H1 (cell line): ENCODE results near the gene ADCY1. TPM values are rescaled to one million over a fixed set of nuclear protein-coding genes. Genes with fewer than 3 reads are reported as not detected.

ENCODE experiments used
- CTCF ChIA-PET: fragments of 300-600 bp; sonication (Branson Sonifier 250); formaldehyde crosslinking; loops from one replicate; lab custom pipeline; 2021; ENCODE audit not compliant: partially characterized antibody; lab: Charles Lee
- POLR2A ChIA-PET: fragments of 300-600 bp; sonication (Branson Sonifier 250); formaldehyde crosslinking; loops from one replicate; lab custom pipeline; 2021; ENCODE audit warnings: inconsistent platforms; ENCODE audit not compliant: partially characterized antibody; lab: Charles Lee
- DNase-seq, 2 experiments: peaks; one replicate each; pipeline versions ENCODE4 v3.0.0 to v3.0.0-alpha.2; 2010 to 2022; ENCODE audit warnings: low spot score in 2 of 2, low read depth in 1 of 2, mixed read lengths in 1 of 2
- FAIRE-seq: peaks from 2 replicates; lab custom pipeline; 2011; peaks lifted over from hg19 to GRCh38; lab: Jason Lieb, UNC
- H2AFZ ChIP-seq: 2 replicates; pipeline ENCODE4 v1.8.1; 2012; ENCODE audit warnings: low read length, inconsistent platforms
- H2AK5ac ChIP-seq: 2 replicates; pipeline ENCODE4 v1.6.1; 2013; ENCODE audit warnings: low read depth, low read length
- H2BK120ac ChIP-seq: replicated peaks from 2 replicates; pipeline ENCODE3; 2013; ENCODE audit warnings: low read depth, low read length, inconsistent platforms
- H2BK12ac ChIP-seq: 2 replicates; pipeline ENCODE4 v1.6.1; 2013; ENCODE audit warnings: low read depth, low read length
- H2BK15ac ChIP-seq: 2 replicates; pipeline ENCODE4 v1.6.1; 2013; ENCODE audit warnings: low read length
- H2BK20ac ChIP-seq: 2 replicates; pipeline ENCODE4 v1.6.1; 2013; ENCODE audit warnings: low read length
- H2BK5ac ChIP-seq: 2 replicates; pipeline ENCODE4 v1.6.1; 2013; ENCODE audit warnings: low read depth, low read length
- H3K14ac ChIP-seq: 2 replicates; pipeline ENCODE4 v1.6.1; 2013; ENCODE audit warnings: inconsistent platforms; ENCODE audit not compliant: insufficient read length
- H3K18ac ChIP-seq: 2 replicates; pipeline ENCODE4 v1.6.1; 2013; ENCODE audit warnings: low read length; ENCODE audit errors: extremely low read depth
- H3K23ac ChIP-seq: 2 replicates; pipeline ENCODE4 v1.6.1; 2013; ENCODE audit warnings: inconsistent platforms; ENCODE audit not compliant: insufficient read length
- H3K23me2 ChIP-seq: 2 replicates; pipeline ENCODE4 v1.6.1; 2013; ENCODE audit warnings: low read depth, low read length
- H3K27ac ChIP-seq: 2 replicates; pipeline ENCODE4 v1.6.1; 2011; ENCODE audit warnings: low read depth, low read length, inconsistent platforms
- H3K27me3 ChIP-seq, 4 experiments: replicated peaks in 1 of 4; 1 replicate in 1 of 4; 2 replicates in 3 of 4; pipeline versions ENCODE4 v1.6.1 to v1.8.1; 2011 to 2013; ENCODE audit warnings: low read length in 3 of 4, mild to moderate bottlenecking in 3 of 4, inconsistent platforms in 2 of 4, mixed read lengths in 2 of 4, moderate library complexity in 1 of 4; ENCODE audit not compliant: control insufficient read depth in 3 of 4, insufficient read depth in 3 of 4; ENCODE audit errors: extremely low read depth in 1 of 4
- H3K36me3 ChIP-seq, 4 experiments: 2 replicates each; pipeline versions ENCODE4 v1.6.1 to v1.8.1; 2011 to 2013; ENCODE audit warnings: mild to moderate bottlenecking in 4 of 4, low read length in 3 of 4, moderate library complexity in 2 of 4, control low read depth in 1 of 4, inconsistent platforms in 1 of 4; ENCODE audit not compliant: insufficient read depth in 4 of 4, control insufficient read depth in 2 of 4
- H3K4ac ChIP-seq: replicated peaks from 2 replicates; pipeline ENCODE3; 2013; ENCODE audit warnings: low read length, low read depth, mixed read lengths, inconsistent platforms; ENCODE audit not compliant: insufficient read length
- H3K4me1 ChIP-seq, 4 experiments: replicated peaks in 1 of 4; 1 replicate in 1 of 4; 2 replicates in 3 of 4; pipeline versions ENCODE4 v1.6.1 to v1.8.1; 2011 to 2013; ENCODE audit warnings: low read length in 3 of 4, inconsistent platforms in 2 of 4, mixed read lengths in 1 of 4; ENCODE audit not compliant: insufficient read depth in 4 of 4, control insufficient read depth in 3 of 4
- H3K4me2 ChIP-seq, 2 experiments: 2 replicates each; pipeline versions ENCODE4 v1.6.1 to v1.8.1; 2011 to 2013; ENCODE audit warnings: low read depth in 2 of 2, low read length in 2 of 2, control low read depth in 1 of 2, inconsistent platforms in 1 of 2, mild to moderate bottlenecking in 1 of 2; ENCODE audit not compliant: insufficient read depth in 1 of 2
- H3K4me3 ChIP-seq, 4 experiments: fragments of 200-600, 300-600 bp in 1 of 4; sonication (generic), shearing (Covaris generic), sonication (Bioruptor Twin) in 1 of 4; 2 replicates each; pipeline versions ENCODE4 v1.5.1 to v1.8.1; 2011 to 2016; ENCODE audit warnings: low read length in 4 of 4, low read depth in 3 of 4, control low read depth in 2 of 4, inconsistent platforms in 2 of 4, mild to moderate bottlenecking in 2 of 4, mixed read lengths in 1 of 4, moderate library complexity in 1 of 4; ENCODE audit not compliant: insufficient read depth in 2 of 4; ENCODE audit errors: extremely low read depth in 1 of 4
- H3K56ac ChIP-seq: replicated peaks from 2 replicates; pipeline ENCODE3; 2013; ENCODE audit warnings: low read depth, mild to moderate bottlenecking, mixed read lengths, low read length, inconsistent platforms; ENCODE audit not compliant: insufficient read length
- H3K79me1 ChIP-seq: 2 replicates; pipeline ENCODE4 v1.6.1; 2013; ENCODE audit warnings: low read depth, low read length, control low read depth
- H3K79me2 ChIP-seq, 2 experiments: 2 replicates each; pipeline versions ENCODE4 v1.6.1 to v1.8.1; 2012 to 2013; ENCODE audit warnings: low read length in 2 of 2, mild to moderate bottlenecking in 2 of 2, inconsistent platforms in 1 of 2; ENCODE audit not compliant: insufficient read depth in 2 of 2, control insufficient read depth in 1 of 2
- H3K9ac ChIP-seq, 4 experiments: replicated peaks in 1 of 4; 1 replicate in 1 of 4; 2 replicates in 3 of 4; pipeline versions ENCODE4 v1.6.1 to v1.8.1; 2011 to 2013; ENCODE audit warnings: low read depth in 3 of 4, low read length in 3 of 4, control low read depth in 2 of 4, mild to moderate bottlenecking in 2 of 4, moderate library complexity in 2 of 4, inconsistent platforms in 1 of 4; ENCODE audit errors: extremely low read depth in 1 of 4
- H3K9me3 ChIP-seq, 2 experiments: 2 replicates each; pipeline versions ENCODE4 v1.6.1 to v1.8.1; 2012 to 2013; ENCODE audit warnings: mild to moderate bottlenecking in 2 of 2, moderate library complexity in 2 of 2, control low read depth in 1 of 2, inconsistent platforms in 1 of 2, low read depth in 1 of 2, low read length in 1 of 2, mixed read lengths in 1 of 2; ENCODE audit not compliant: insufficient read depth in 2 of 2
- H4K20me1 ChIP-seq, 2 experiments: replicated peaks in 1 of 2; 2 replicates each; pipeline versions ENCODE3 to v1.8.1; 2011 to 2013; ENCODE audit warnings: inconsistent platforms in 2 of 2, low read length in 2 of 2, mild to moderate bottlenecking in 1 of 2; ENCODE audit not compliant: insufficient read depth in 2 of 2, control insufficient read depth in 1 of 2
- H4K5ac ChIP-seq: 2 replicates; pipeline ENCODE4 v1.6.1; 2013; ENCODE audit warnings: low read length, low read depth, mixed read lengths, inconsistent platforms; ENCODE audit not compliant: insufficient read length
- H4K8ac ChIP-seq: 2 replicates; pipeline ENCODE4 v1.8.0; 2013; ENCODE audit warnings: mild to moderate bottlenecking, moderate library complexity, low read length, inconsistent platforms; ENCODE audit not compliant: insufficient read depth; ENCODE audit errors: extremely low read depth
- H4K91ac ChIP-seq: replicated peaks from 2 replicates; pipeline ENCODE3; 2013; ENCODE audit warnings: low read length, mixed read lengths, inconsistent platforms; ENCODE audit not compliant: insufficient read length
- ASH2L ChIP-seq: fragments of 200-600, 300-600 bp; sonication (generic); IDR thresholded peaks from one replicate; pipeline ENCODE4 v1.7.1; 2017; ENCODE audit warnings: low read length
- EP300 ChIP-seq, 2 experiments: IDR thresholded peaks; 1 replicate in 1 of 2; 2 replicates in 1 of 2; pipeline ENCODE4 v1.6.1; 2011 to 2012; ENCODE audit warnings: low read depth in 2 of 2, low read length in 2 of 2, mild to moderate bottlenecking in 2 of 2, borderline replicate concordance in 1 of 2, inconsistent platforms in 1 of 2, moderate library complexity in 1 of 2
- GTF2F1 ChIP-seq: IDR thresholded peaks from 2 replicates; pipeline ENCODE4 v1.6.1; 2012; ENCODE audit warnings: low read depth, low read length, improper control_type of control experiment, borderline replicate concordance
- KDM5A ChIP-seq: fragments of 200-600 bp; IDR thresholded peaks from 2 replicates; pipeline ENCODE4 v1.7.1; 2012; ENCODE audit warnings: mild to moderate bottlenecking, low read length, inconsistent platforms, mixed read lengths
- POLR2AphosphoS5 ChIP-seq: IDR thresholded peaks from 2 replicates; pipeline ENCODE4 v1.6.1; 2011; ENCODE audit warnings: low read depth, low read length
- RFX5 ChIP-seq: IDR thresholded peaks from 2 replicates; pipeline ENCODE4 v1.6.1; 2011; ENCODE audit warnings: low read depth, low read length, improper control_type of control experiment, borderline replicate concordance
- SIX5 ChIP-seq: IDR thresholded peaks from 2 replicates; pipeline ENCODE4 v1.6.1; 2011; ENCODE audit warnings: mild to moderate bottlenecking, low read depth, low read length
- TCF12 ChIP-seq: IDR thresholded peaks from 2 replicates; pipeline ENCODE4 v1.6.1; 2011; ENCODE audit warnings: low read depth, mild to moderate bottlenecking, low read length
- WGBS, 2 experiments: shearing (Covaris generic) in 1 of 2; methylation state at CpG; one replicate each; pipeline versions ENCODE4 v1.1.6 to v1.1.7; 2013 to 2015; ENCODE audit warnings: low lambda C conversion rate in 2 of 2, mixed read lengths in 2 of 2, inconsistent platforms in 1 of 2, low coverage in 1 of 2, missing lambda C conversion rate in 1 of 2; ENCODE audit not compliant: insufficient replicate concordance in 2 of 2, insufficient coverage in 1 of 2, insufficient read length in 1 of 2; ENCODE audit errors: extremely low coverage in 1 of 2, missing lambda C conversion rate in 1 of 2; 5-methylcytosine and 5-hydroxymethylcytosine counted together
- polyA plus RNA-seq, 7 experiments: library from polyadenylated mRNA; depleted of rRNA in 3 of 7; stranded (reverse) in 5 of 7; unstranded in 2 of 7; fragments of >200 nt in 5 of 7; fragments of 200-250 nt in 2 of 7; gene quantifications; 1 replicate in 5 of 7; 2 replicates in 1 of 7; 4 replicates in 1 of 7; pipeline versions ENCODE4 v1.2.1 to v1.2.3, GENCODE V29; 2011 to 2013; ENCODE audit warnings: missing spikeins in 2 of 7, mixed read lengths in 2 of 7
- total RNA-seq: library from RNA; stranded (reverse); fragmentation: NEBNext Ultra II Directional; extraction: Animal tissue kit (Norgen Biotek cat#: 25700); gene quantifications from 2 replicates; pipeline ENCODE4 v1.2.1, GENCODE V29; 2021
- TF ChIP-seq, protein P1 (sequence below): IDR thresholded peaks from 2 replicates; pipeline ENCODE4 v1.6.1; 2012; ENCODE audit warnings: low read length, inconsistent platforms
- TF ChIP-seq, protein P2 (sequence below): IDR thresholded peaks from 2 replicates; pipeline ENCODE4 v1.6.1; 2012; ENCODE audit warnings: inconsistent platforms

The ADCY1 gene
- total and polyA plus RNA-seq, 2 of the 8 experiments (the other 6 are each of a cell fraction or from before 2014, with no cell fraction given), result 7.9 to 26.9 TPM

DNA sequence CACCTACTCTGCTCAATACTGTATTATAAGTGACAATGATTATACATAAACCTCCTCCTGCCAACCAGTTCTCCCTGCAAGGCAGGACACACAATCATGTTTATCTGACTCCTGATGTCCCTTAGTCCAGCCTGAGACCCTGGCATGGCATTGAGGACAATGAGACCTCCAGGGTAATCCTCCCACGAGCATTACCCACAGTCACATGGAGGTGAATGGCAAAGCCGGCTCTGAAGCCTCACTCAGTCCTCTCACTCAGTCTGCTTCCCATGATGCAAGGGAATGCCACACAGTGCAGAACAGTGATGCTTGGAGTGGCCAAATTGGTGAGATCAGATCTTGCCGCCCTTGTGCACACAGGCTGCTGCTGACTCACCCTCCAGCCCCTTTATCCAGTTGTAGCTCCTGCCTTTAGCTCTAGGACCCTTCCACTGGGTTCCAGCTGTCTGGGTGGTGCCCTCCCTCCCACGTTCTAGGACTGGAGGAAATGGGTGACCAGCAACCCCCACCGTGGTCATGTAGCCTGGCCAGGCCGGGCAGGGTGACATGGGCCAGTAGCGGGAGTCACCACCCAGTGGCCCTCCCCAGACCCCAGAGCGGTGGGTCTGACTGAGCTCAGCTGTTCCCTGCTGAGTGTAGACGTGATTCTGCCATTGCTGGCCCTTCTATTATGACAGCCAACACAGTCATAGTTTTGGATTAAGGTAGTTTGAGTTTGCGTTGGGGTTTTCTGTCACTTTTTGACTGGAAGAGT, 5.5 kb upstream of the ADCY1 start:
- Histone ChIP-seq H4K5ac (no peak overlapping the region), H3K27me3 (peaks cover 0 to 16% (median 14%) of the 10 kb centered on the region in 4 experiments; a peak in 6 of 7 replicates), H4K20me1 (no peaks in the 10 kb centered on the region), H3K4me2 (no peak overlapping the region), H4K8ac (no peak overlapping the region; the same call in 1 of the 2 replicates), H2BK12ac (no peak overlapping the region; the same call in 1 of the 2 replicates), H3K27ac (no peak overlapping the region), H3K79me1 (no peaks in the 10 kb centered on the region), H2BK5ac (no peak overlapping the region), H3K4me3 (no peak overlapping the region), H2BK120ac (no peak overlapping the region), H4K91ac (peak overlapping the region; percentile 23), H3K4ac (no peak overlapping the region), H3K23ac (no peak overlapping the region), H3K14ac (no peak overlapping the region), H3K56ac (no peak overlapping the region), H3K23me2 (peaks cover 2% of the 10 kb centered on the region; the same call in 1 of the 2 replicates), H2BK15ac (peak overlapping the region; percentile 84; the same call in 1 of the 2 replicates), H3K4me1 (peaks cover 5 to 21% (median 13%) of the 10 kb centered on the region in 4 experiments; a peak in 6 of 7 replicates), H3K36me3 (no peaks in the 10 kb centered on the region), H2AFZ (no peak overlapping the region), H3K9me3 (no peaks in the 10 kb centered on the region), H2AK5ac (no peak overlapping the region), H3K79me2 (no peaks in the 10 kb centered on the region), H3K9ac (no peak overlapping the region), H3K18ac (no peak overlapping the region), H2BK20ac (no peak overlapping the region)
- DNase-seq (no peak), FAIRE-seq (no peak)
- POLR2A ChIA-PET, result no interaction called here
- CTCF ChIA-PET, result interaction anchor here (0.6 to 1.0 kb wide), 2 partner anchors 8 to 10 kb away, joined by 3 read pairs; no protein-coding TSS in a partner anchor
- WGBS, 2 experiments, result 86% methylated on average over 9 of the region's 10 CpGs; no CpG with 5 or more reads in 1 of the 2 experiments
- TF ChIP-seq POLR2AphosphoS5, result no peak
- no peak for TF ChIP-seq SIX5
- TF ChIP-seq, protein P1, sequence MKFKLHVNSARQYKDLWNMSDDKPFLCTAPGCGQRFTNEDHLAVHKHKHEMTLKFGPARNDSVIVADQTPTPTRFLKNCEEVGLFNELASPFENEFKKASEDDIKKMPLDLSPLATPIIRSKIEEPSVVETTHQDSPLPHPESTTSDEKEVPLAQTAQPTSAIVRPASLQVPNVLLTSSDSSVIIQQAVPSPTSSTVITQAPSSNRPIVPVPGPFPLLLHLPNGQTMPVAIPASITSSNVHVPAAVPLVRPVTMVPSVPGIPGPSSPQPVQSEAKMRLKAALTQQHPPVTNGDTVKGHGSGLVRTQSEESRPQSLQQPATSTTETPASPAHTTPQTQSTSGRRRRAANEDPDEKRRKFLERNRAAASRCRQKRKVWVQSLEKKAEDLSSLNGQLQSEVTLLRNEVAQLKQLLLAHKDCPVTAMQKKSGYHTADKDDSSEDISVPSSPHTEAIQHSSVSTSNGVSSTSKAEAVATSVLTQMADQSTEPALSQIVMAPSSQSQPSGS, result no peak
- no peak for TF ChIP-seq KDM5A
- TF ChIP-seq ASH2L, result no peak
- no peak for TF ChIP-seq EP300 (IDR thresholded peaks at IDR 0.05; ENCODE audit: borderline replicate concordance in 1 of 2, low read depth in 2 of 2, low read length in 2 of 2)
- TF ChIP-seq RFX5, result no peak
- TF ChIP-seq, protein P2, sequence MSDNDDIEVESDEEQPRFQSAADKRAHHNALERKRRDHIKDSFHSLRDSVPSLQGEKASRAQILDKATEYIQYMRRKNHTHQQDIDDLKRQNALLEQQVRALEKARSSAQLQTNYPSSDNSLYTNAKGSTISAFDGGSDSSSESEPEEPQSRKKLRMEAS, result no peak
- TF ChIP-seq GTF2F1, result no peak
- TF ChIP-seq TCF12, result no peak
